B cell (primary cell): ENCODE results near the gene FAM124A.

ENCODE experiments used
- CTCF ChIP-seq: fragments of 200-600 bp; IDR thresholded peaks from one replicate; pipeline ENCODE4 v1.8.0; 2022; ENCODE audit warnings: antibody characterized with exemption, mild to moderate bottlenecking
- EZH2 ChIP-seq: IDR thresholded peaks from 2 replicates; pipeline ENCODE4 v1.6.1; 2012; ENCODE audit warnings: borderline replicate concordance, low read depth, mild to moderate bottlenecking, moderate library complexity, low read length; ENCODE audit not compliant: insufficient read depth, poor library complexity, severe bottlenecking

GRCh38 chr13:51193387-51193786, 28.8 kb upstream of the FAM124A start:
- TF ChIP-seq CTCF (no peak), EZH2 (no peak)
